ENCODE measurements around the gene SLC38A3.
"Not testable (repeated sequence)": the region's sequence is repeated elsewhere in the genome, so short reads cannot be mapped to it uniquely, and the experiment has no call there.

The SLC38A3 gene

DNA sequence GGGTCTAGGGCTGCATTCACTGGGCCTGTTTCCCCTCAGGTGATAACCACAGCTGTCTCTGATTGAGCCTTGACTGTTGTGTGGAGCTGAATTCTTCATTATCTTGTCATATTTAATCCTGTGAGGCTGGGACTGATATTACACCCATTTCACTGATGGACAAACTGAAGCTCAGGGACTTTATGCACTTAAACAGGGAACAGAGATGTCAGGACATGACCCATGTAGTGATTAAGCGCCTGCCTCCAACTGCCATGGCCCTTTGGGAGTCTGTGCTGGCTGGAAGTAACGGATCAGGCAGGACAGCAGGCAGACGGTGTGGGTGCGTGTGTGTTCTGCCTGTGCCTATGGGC, 38.4 kb downstream of the SLC38A3 start:
- TF ChIP-seq, protein P1, sequence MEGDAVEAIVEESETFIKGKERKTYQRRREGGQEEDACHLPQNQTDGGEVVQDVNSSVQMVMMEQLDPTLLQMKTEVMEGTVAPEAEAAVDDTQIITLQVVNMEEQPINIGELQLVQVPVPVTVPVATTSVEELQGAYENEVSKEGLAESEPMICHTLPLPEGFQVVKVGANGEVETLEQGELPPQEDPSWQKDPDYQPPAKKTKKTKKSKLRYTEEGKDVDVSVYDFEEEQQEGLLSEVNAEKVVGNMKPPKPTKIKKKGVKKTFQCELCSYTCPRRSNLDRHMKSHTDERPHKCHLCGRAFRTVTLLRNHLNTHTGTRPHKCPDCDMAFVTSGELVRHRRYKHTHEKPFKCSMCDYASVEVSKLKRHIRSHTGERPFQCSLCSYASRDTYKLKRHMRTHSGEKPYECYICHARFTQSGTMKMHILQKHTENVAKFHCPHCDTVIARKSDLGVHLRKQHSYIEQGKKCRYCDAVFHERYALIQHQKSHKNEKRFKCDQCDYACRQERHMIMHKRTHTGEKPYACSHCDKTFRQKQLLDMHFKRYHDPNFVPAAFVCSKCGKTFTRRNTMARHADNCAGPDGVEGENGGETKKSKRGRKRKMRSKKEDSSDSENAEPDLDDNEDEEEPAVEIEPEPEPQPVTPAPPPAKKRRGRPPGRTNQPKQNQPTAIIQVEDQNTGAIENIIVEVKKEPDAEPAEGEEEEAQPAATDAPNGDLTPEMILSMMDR (IDR thresholded peaks at IDR 0.05; ENCODE audit: insufficient read depth, low read length, poor library complexity, severe bottlenecking): no peak
- DNase-seq (ENCODE audit: extremely low read depth, insufficient read length): no peak
- H3K36me3 ChIP-seq (ENCODE audit: control insufficient read depth, insufficient read depth, low read length): peaks cover 19% of the 10 kb centered on the region
- no peak overlapping the region for H3K4me3 ChIP-seq (replicated peaks; ENCODE audit: low read depth, low read length)
- H3K27me3 ChIP-seq (replicated peaks; ENCODE audit: control insufficient read depth, insufficient read depth, low read length): no peaks in the 10 kb centered on the region

GRCh38 chr3:50244813-50245212, 39.7 kb downstream of the SLC38A3 start:
- H3K4me3 ChIP-seq (replicated peaks; ENCODE audit: low read depth, low read length): not testable (repeated sequence)
- H3K36me3 ChIP-seq (ENCODE audit: control insufficient read depth, insufficient read depth, low read length): peaks cover 22% of the 10 kb centered on the region

GRCh38 chr3:50245251-50245745, 40.2 kb downstream of the SLC38A3 start:
- no peak for DNase-seq (ENCODE audit: extremely low read depth, insufficient read length)
- H3K36me3 ChIP-seq (ENCODE audit: control insufficient read depth, insufficient read depth, low read length): peaks cover 24% of the 10 kb centered on the region
- TF ChIP-seq, protein P1 (IDR thresholded peaks at IDR 0.05; ENCODE audit: insufficient read depth, low read length, poor library complexity, severe bottlenecking): no peak
- peak overlapping the region; percentile 60 for H3K4me3 ChIP-seq (replicated peaks; ENCODE audit: low read depth, low read length)
- no peaks in the 10 kb centered on the region for H3K27me3 ChIP-seq (replicated peaks; ENCODE audit: control insufficient read depth, insufficient read depth, low read length)

More at GRCh38 chr3:50244813-50245212, 39.7 kb downstream of the SLC38A3 start:
- DNase-seq (ENCODE audit: extremely low read depth, insufficient read length); H3K27me3 ChIP-seq (replicated peaks; ENCODE audit: control insufficient read depth, insufficient read depth, low read length): not testable (repeated sequence)

DNA sequence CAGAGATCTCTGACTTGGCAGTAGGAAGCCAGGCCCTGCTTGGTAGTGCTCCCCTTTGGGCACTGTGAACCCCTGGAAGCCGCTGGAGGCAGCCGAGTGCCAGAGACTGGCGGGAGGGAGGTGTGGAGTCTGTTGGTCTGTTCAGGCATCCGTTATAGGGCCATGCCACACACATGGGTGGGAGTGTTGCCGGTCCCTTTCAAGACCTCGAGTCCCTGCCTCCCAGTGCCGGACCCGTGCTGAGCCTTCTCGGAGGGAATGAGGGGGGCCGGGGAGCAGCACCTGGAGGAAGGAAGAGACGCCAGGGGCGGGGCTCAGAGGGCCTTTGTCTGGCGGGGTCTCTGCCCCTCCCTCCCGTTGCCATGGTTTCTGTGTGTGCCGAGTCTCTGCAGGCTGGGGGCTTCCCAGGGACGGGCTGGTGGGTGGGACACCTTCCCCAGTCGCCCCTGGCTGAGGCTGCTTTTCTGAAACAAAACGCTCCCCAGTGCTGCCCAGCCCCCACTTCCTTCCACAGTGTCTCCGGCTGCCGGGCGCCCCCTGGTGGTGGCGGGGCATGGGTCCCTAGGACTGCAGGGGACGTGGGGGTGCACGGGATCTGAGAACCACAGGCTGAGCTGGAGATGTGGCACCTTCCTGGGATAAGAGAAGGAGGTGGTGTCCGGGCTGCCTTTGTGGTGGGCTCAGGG, 40.9 kb downstream of the SLC38A3 start:
- peak overlapping the region; percentile 60 for H3K4me3 ChIP-seq (replicated peaks; ENCODE audit: low read depth, low read length)
- DNase-seq (ENCODE audit: extremely low read depth, insufficient read length): peak; percentile 86
- H3K36me3 ChIP-seq (ENCODE audit: control insufficient read depth, insufficient read depth, low read length): peaks cover 26% of the 10 kb centered on the region
- TF ChIP-seq, protein P1 (IDR thresholded peaks at IDR 0.05; ENCODE audit: insufficient read depth, low read length, poor library complexity, severe bottlenecking): peak; percentile 98
- no peaks in the 10 kb centered on the region for H3K27me3 ChIP-seq (replicated peaks; ENCODE audit: control insufficient read depth, insufficient read depth, low read length)

- no peak for DNase-seq (ENCODE audit: extremely low read depth, insufficient read length)
- Histone ChIP-seq H3K27me3 (replicated peaks; ENCODE audit: control insufficient read depth, insufficient read depth, low read length) (no peaks in the 10 kb centered on the region), H3K4me3 (replicated peaks; ENCODE audit: low read depth, low read length) (peak overlapping the region; percentile 60), H3K36me3 (ENCODE audit: control insufficient read depth, insufficient read depth, low read length) (peaks cover 29% of the 10 kb centered on the region)
- TF ChIP-seq, protein P1 (IDR thresholded peaks at IDR 0.05; ENCODE audit: insufficient read depth, low read length, poor library complexity, severe bottlenecking): no peak
Observed at GRCh38 chr3:50246517-50246954, 41.5 kb downstream of the SLC38A3 start.

- Histone ChIP-seq H3K36me3 (ENCODE audit: control insufficient read depth, insufficient read depth, low read length) (peaks cover 36% of the 10 kb centered on the region), H3K4me3 (replicated peaks; ENCODE audit: low read depth, low read length) (no peak overlapping the region), H3K27me3 (replicated peaks; ENCODE audit: control insufficient read depth, insufficient read depth, low read length) (no peaks in the 10 kb centered on the region)
- no peak for DNase-seq (ENCODE audit: extremely low read depth, insufficient read length)
- TF ChIP-seq, protein P1 (IDR thresholded peaks at IDR 0.05; ENCODE audit: insufficient read depth, low read length, poor library complexity, severe bottlenecking): no peak
Observed at GRCh38 chr3:50248387-50248786, 43.3 kb downstream of the SLC38A3 start.

All from GM06990 (cell line).